ENCODE results near the gene RARB. TPM values are rescaled to one million over a fixed set of nuclear protein-coding genes. Genes with fewer than 3 reads are reported as not detected.

The RARB gene
- total RNA-seq, 2 donors from 2014 or later, result not detected

- Mint-ChIP-seq H3K27ac (no peak overlapping the region), H3K36me3 (ENCODE audit: insufficient read depth in 2 of 2) (no peaks in the 10 kb centered on the region), H3K4me1 (ENCODE audit: low read depth) (no peaks in the 10 kb centered on the region), H3K27me3 (ENCODE audit: low read depth) (no peaks in the 10 kb centered on the region), H3K4me3 (no peak overlapping the region), H3K9me3 (peaks cover 0 to 6% of the 10 kb centered on the region in 2 donors)
- ATAC-seq (replicated peaks in 1 of 2) (no peak), DNase-seq (no peak)
Observed at GRCh38 chr3:25404569-25404968, 23.5 kb upstream of the RARB start.

- Mint-ChIP-seq H3K36me3 (ENCODE audit: insufficient read depth in 2 of 2) (no peaks in the 10 kb centered on the region), H3K27me3 (ENCODE audit: low read depth) (no peaks in the 10 kb centered on the region), H3K9me3 (peaks cover 0 to 6% of the 10 kb centered on the region in 2 donors), H3K4me1 (ENCODE audit: low read depth) (no peaks in the 10 kb centered on the region), H3K4me3 (no peak overlapping the region), H3K27ac (no peak overlapping the region)
- DNase-seq, result no peak
- no peak for ATAC-seq (replicated peaks in 1 of 2)
Observed at GRCh38 chr3:25405335-25405734, 22.7 kb upstream of the RARB start.

DNA sequence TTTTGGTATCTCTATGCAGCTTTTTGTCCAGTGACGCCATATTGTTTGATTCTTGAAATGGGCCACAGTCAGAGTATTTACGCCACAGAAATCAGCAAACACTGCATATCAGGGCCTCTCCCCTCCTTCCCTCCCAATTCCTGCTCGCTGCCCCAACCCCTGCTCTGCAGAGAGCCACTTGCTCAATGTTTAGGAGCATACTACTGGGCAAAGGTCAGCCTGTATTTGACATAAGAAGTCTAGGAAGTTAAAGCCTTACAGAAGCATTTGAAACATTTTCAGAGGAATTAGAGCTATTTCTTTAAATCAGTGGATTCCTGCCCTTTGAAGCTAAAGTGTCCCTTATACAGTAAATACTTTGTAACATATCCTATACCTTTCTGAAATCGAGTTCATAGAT, 17.4 kb upstream of the RARB start:
- H3K9me3 Mint-ChIP-seq, result peaks cover 0 to under 1% of the 10 kb centered on the region in 2 donors
- no peak overlapping the region for H3K4me3 Mint-ChIP-seq
- no peaks in the 10 kb centered on the region for H3K4me1 Mint-ChIP-seq (ENCODE audit: low read depth)
- no peaks in the 10 kb centered on the region for H3K27me3 Mint-ChIP-seq (ENCODE audit: low read depth)
- DNase-seq (no peak), ATAC-seq (replicated peaks in 1 of 2) (no peak)
- H3K27ac Mint-ChIP-seq, result no peak overlapping the region
- H3K36me3 Mint-ChIP-seq (ENCODE audit: insufficient read depth in 2 of 2), result no peaks in the 10 kb centered on the region

DNA sequence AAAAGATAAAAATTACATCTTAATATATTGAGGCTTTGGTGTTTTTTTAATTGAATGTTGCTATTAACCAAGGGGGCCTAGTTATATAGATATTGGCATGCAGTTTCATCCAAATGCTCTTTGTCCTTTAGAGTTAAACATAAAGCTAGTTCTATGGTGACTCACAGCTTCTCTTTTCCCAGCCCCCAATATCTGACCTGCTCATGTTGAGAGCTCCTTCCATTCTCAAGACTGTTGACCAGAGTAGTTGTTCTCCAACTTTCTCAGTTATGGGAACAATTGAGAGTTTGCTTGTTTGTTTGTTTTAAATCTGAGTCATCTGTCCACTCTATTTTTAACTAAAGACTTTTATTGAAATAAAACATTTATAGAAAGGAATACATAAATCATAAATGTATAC, 15.8 kb upstream of the RARB start:
- DNase-seq, result no peak
- Mint-ChIP-seq H3K27ac (no peak overlapping the region), H3K36me3 (ENCODE audit: insufficient read depth in 2 of 2) (no peaks in the 10 kb centered on the region), H3K9me3 (peaks cover 1 to 2% of the 10 kb centered on the region in 2 donors), H3K4me1 (ENCODE audit: low read depth) (no peaks in the 10 kb centered on the region), H3K4me3 (no peak overlapping the region), H3K27me3 (ENCODE audit: low read depth) (no peaks in the 10 kb centered on the region)
- ATAC-seq (replicated peaks in 1 of 2), result no peak

GRCh38 chr3:25416176-25416575, 11.9 kb upstream of the RARB start:
- DNase-seq, result no peak
- Mint-ChIP-seq H3K4me3 (no peak overlapping the region), H3K27me3 (ENCODE audit: low read depth) (no peaks in the 10 kb centered on the region), H3K27ac (no peak overlapping the region), H3K4me1 (ENCODE audit: low read depth) (no peaks in the 10 kb centered on the region), H3K9me3 (peaks cover 2 to 4% of the 10 kb centered on the region in 2 donors), H3K36me3 (ENCODE audit: insufficient read depth in 2 of 2) (no peaks in the 10 kb centered on the region)
- no peak for ATAC-seq (replicated peaks in 1 of 2)

- no peak overlapping the region for H3K4me3 Mint-ChIP-seq
- no peak overlapping the region for H3K27ac Mint-ChIP-seq
- ATAC-seq (replicated peaks in 1 of 2) (no peak), DNase-seq (no peak)
- H3K9me3 Mint-ChIP-seq, result peaks cover 2 to 4% of the 10 kb centered on the region in 2 donors
- H3K36me3 Mint-ChIP-seq (ENCODE audit: insufficient read depth in 2 of 2), result no peaks in the 10 kb centered on the region
- H3K27me3 Mint-ChIP-seq (ENCODE audit: low read depth), result peaks cover 6% of the 10 kb centered on the region
- no peaks in the 10 kb centered on the region for H3K4me1 Mint-ChIP-seq (ENCODE audit: low read depth)
Observed at GRCh38 chr3:25418596-25418995, 9.5 kb upstream of the RARB start.

- Mint-ChIP-seq H3K9me3 (peaks cover 2 to 4% of the 10 kb centered on the region in 2 donors), H3K36me3 (ENCODE audit: insufficient read depth in 2 of 2) (no peaks in the 10 kb centered on the region), H3K27ac (no peak overlapping the region), H3K4me1 (ENCODE audit: low read depth) (no peaks in the 10 kb centered on the region), H3K27me3 (ENCODE audit: low read depth) (peaks cover 6% of the 10 kb centered on the region), H3K4me3 (no peak overlapping the region)
- DNase-seq, result no peak
- ATAC-seq (replicated peaks in 1 of 2), result no peak
Observed at GRCh38 chr3:25419251-25419650, 8.8 kb upstream of the RARB start.

DNA sequence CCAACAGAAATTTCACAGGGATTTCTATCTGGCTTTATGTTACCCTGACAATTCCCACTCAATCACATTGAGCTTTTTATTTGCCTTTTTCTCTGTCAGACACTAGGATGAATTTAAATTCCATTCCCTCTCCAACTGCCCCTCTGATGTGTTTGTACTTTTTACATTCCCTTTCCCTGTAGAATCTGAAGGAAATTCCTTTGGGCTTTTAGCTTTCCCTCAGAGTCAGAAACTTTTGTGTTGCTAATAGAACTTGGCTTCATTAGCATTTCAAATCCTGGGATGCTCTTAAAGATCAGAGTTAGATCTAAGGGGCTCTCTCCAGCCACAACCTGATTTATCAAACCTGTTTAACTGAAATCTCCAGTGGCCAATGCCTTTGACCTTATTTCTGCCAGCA, 7.9 kb upstream of the RARB start:
- no peaks in the 10 kb centered on the region for H3K4me1 Mint-ChIP-seq (ENCODE audit: low read depth)
- H3K4me3 Mint-ChIP-seq, result no peak overlapping the region
- no peaks in the 10 kb centered on the region for H3K36me3 Mint-ChIP-seq (ENCODE audit: insufficient read depth in 2 of 2)
- H3K27me3 Mint-ChIP-seq (ENCODE audit: low read depth), result peaks cover 11% of the 10 kb centered on the region
- H3K27ac Mint-ChIP-seq, result no peak overlapping the region
- no peak for DNase-seq
- no peak for ATAC-seq (replicated peaks in 1 of 2)
- H3K9me3 Mint-ChIP-seq, result peaks cover 2 to 4% of the 10 kb centered on the region in 2 donors

- Mint-ChIP-seq H3K27me3 (ENCODE audit: low read depth) (peaks cover 13% of the 10 kb centered on the region), H3K9me3 (peaks cover 0 to 3% of the 10 kb centered on the region in 2 donors), H3K4me1 (ENCODE audit: low read depth) (no peaks in the 10 kb centered on the region), H3K4me3 (no peak overlapping the region), H3K36me3 (ENCODE audit: insufficient read depth in 2 of 2) (no peaks in the 10 kb centered on the region), H3K27ac (no peak overlapping the region)
- no peak for ATAC-seq (replicated peaks in 1 of 2)
- DNase-seq, result no peak
Observed at GRCh38 chr3:25420885-25421284, 7.2 kb upstream of the RARB start.

DNA sequence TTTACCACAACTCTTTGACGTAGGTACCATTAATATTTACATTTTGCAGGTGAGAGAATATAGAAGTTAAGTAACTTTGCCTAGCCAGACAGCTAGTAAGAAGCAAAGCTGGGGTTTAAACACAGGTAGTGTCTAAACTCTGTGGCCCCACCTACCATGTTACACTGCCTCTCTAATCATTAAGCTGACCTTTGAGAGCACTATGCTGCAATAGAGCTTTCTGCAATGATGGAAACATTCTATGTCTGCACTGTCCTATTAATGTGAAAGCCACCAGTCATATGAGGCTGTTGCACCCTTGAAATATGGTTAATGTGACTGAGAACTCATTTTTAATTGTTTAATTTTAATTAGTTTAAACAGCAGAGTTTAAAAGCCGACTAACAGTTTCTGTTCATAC, 6.3 kb upstream of the RARB start:
- peaks cover 20% of the 10 kb centered on the region for H3K27me3 Mint-ChIP-seq (ENCODE audit: low read depth)
- H3K36me3 Mint-ChIP-seq (ENCODE audit: insufficient read depth in 2 of 2), result no peaks in the 10 kb centered on the region
- no peaks in the 10 kb centered on the region for H3K4me1 Mint-ChIP-seq (ENCODE audit: low read depth)
- DNase-seq (no peak), ATAC-seq (replicated peaks in 1 of 2) (no peak)
- H3K27ac Mint-ChIP-seq, result no peak overlapping the region
- peaks cover 0 to 3% of the 10 kb centered on the region in 2 donors for H3K9me3 Mint-ChIP-seq
- H3K4me3 Mint-ChIP-seq, result no peak overlapping the region

GRCh38 chr3:25423780-25424588, 4.1 kb upstream of the RARB start:
- H3K27ac Mint-ChIP-seq, result no peak overlapping the region
- H3K36me3 Mint-ChIP-seq (ENCODE audit: insufficient read depth in 2 of 2), result no peaks in the 10 kb centered on the region
- ATAC-seq (replicated peaks in 1 of 2) (no peak), DNase-seq (no peak)
- H3K9me3 Mint-ChIP-seq, result no peaks in the 10 kb centered on the region
- no peak overlapping the region for H3K4me3 Mint-ChIP-seq
- peaks cover 41% of the 10 kb centered on the region for H3K27me3 Mint-ChIP-seq (ENCODE audit: low read depth)
- H3K4me1 Mint-ChIP-seq (ENCODE audit: low read depth), result no peaks in the 10 kb centered on the region

GRCh38 chr3:25424614-25425013, 3.4 kb upstream of the RARB start:
- DNase-seq, result no peak
- Mint-ChIP-seq H3K4me3 (no peak overlapping the region), H3K27ac (no peak overlapping the region), H3K9me3 (no peaks in the 10 kb centered on the region), H3K27me3 (ENCODE audit: low read depth) (peaks cover 47% of the 10 kb centered on the region), H3K4me1 (ENCODE audit: low read depth) (no peaks in the 10 kb centered on the region), H3K36me3 (ENCODE audit: insufficient read depth in 2 of 2) (no peaks in the 10 kb centered on the region)
- no peak for ATAC-seq (replicated peaks in 1 of 2)

DNA sequence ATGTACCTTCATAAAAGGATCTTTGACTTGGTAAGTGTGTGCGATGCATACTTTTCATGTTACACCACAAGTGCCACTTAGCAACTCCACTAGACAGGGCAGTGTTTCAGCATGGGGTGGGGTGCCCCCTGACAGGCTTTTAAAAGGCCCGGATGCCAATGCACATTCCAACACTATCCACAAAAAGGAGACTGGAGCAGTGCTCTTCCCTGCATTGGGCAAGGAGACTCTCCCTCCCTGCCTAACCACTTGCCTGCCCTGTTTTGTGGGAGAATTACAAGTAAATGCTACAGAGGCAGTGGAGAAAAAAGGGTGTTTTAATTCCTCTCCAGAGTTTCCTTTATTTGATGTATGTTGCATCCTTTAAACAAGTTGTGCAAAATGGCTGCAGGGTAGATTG, 1.7 kb upstream of the RARB start:
- Mint-ChIP-seq H3K36me3 (ENCODE audit: insufficient read depth in 2 of 2) (no peaks in the 10 kb centered on the region), H3K4me1 (ENCODE audit: low read depth) (no peaks in the 10 kb centered on the region), H3K4me3 (no peak overlapping the region), H3K9me3 (no peaks in the 10 kb centered on the region), H3K27ac (no peak overlapping the region), H3K27me3 (ENCODE audit: low read depth) (peaks cover 59% of the 10 kb centered on the region)
- ATAC-seq (replicated peaks in 1 of 2) (no peak), DNase-seq (no peak)

DNA sequence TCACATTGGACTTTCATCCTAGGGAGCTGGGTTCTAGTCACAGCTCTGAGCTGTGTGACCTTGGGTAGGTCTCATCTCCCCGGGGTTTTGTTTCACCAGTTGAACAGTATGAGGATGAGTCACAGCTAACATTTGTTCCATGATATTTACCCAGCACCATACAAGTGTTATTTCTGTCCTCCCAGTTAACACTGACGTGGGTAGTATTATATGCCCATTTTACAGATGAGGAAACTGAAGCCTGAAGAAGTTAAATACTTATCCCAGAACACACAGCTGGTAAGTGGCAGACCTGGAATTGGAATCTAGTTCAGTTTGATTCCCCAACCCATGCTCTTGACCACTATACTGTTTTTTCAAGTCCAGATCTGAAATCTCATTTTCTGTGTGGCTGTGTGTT, 908 bp upstream of the RARB start:
- Mint-ChIP-seq H3K27ac (no peak overlapping the region), H3K36me3 (ENCODE audit: insufficient read depth in 2 of 2) (no peaks in the 10 kb centered on the region), H3K4me1 (ENCODE audit: low read depth) (no peaks in the 10 kb centered on the region), H3K9me3 (no peaks in the 10 kb centered on the region), H3K27me3 (ENCODE audit: low read depth) (peaks cover 65% of the 10 kb centered on the region), H3K4me3 (peak overlapping the region in 1 of 2 donors; percentile 55)
- ATAC-seq (replicated peaks in 1 of 2), result no peak
- DNase-seq, result no peak
